Activated CD8-positive, alpha-beta memory T cell treated with anti-CD3 and anti-CD28 coated beads, Interleukin-2, amount 50 U/mL, for 1 hour (primary cell): ENCODE measurements around the gene ZDHHC11B.
"Not testable (repeated sequence)": the region's sequence is repeated elsewhere in the genome, so short reads cannot be mapped to it uniquely, and the experiment has no call there.

Experiments used
- DNase-seq: peaks from one replicate; pipeline ENCODE4 v3.0.0-alpha.2; 2020; ENCODE audit errors: extremely low read depth

ZDHHC11B gene

DNA sequence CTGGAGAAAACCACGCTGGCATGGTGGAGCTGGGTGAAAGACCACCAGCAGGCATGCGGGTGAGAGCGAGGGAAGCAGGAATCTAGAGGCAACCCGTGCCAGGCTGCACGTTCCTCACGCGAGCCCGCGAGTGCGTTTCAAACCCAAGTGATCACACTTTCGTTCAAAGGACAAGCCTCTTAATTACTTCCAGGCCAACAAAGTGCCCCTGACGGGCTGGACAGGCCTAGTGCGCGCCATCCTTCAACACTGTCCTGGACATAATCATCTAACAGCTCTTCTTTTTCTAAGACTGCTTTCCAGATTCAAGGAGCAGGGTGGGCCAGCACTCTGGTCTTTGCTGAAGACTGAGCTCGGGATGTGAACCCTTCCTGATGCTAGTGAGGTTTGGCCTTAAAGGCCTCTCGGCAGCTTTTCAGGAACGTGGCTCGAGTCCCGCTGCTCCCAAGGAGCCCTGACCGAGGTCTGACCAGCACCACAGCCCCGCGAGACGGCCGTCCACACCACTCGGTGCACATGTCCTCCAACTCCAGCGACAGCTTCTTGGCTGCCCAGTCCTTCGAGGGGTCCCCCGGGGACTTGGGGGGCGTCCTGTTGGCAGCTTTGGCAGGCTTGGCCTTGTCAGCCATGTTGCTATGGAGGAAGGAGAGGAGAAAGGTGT, 14.9 kb downstream of the ZDHHC11B start:
- DNase-seq, result not testable (repeated sequence)

DNA sequence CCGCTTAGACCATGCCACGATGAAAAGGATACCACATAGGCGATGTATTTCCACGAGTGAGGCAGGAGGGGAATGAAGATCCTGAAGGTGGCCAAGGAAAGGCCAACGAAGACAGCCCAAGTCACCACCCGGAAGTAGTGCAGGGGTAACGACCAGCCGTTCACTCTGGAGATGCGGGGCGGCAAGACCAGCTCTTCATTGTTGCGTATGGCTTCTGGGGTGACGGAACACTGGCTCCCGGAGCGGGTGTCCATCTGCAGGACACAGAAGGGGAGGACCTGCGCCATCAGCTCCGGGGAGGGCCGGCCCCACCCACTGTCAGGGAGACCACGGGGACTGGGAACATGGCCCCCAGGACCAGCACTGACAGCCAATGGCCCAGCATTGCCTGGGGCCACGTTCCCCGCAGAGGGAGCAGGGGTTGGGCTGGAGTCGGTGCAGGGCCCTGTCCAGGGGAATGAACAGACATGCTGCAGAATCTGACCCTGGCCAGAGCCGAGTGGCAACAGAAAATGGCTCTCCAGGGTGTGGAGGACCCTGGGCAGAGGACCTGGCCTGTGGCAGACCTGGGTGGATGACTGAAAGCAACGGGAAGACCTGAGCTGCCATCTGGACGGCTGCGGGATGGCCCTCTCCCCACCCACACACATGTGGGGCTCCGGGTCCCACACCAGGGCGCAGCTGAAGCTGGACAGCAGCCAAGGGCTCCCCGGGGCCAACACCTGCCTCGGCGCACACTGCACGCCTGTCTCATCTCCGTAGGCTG, 17.7 kb downstream of the ZDHHC11B start:
- DNase-seq, result no peak

GRCh38 chr5:765948-766631, 18.4 kb downstream of the ZDHHC11B start:
- DNase-seq, result no peak

GRCh38 chr5:763998-764781, 20.3 kb downstream of the ZDHHC11B start:
- no peak for DNase-seq

- no peak for DNase-seq
Observed at GRCh38 chr5:763397-763796, 21.1 kb downstream of the ZDHHC11B start.

- DNase-seq, result not testable (repeated sequence)
Observed at GRCh38 chr5:762996-763395, 21.5 kb downstream of the ZDHHC11B start.

DNA sequence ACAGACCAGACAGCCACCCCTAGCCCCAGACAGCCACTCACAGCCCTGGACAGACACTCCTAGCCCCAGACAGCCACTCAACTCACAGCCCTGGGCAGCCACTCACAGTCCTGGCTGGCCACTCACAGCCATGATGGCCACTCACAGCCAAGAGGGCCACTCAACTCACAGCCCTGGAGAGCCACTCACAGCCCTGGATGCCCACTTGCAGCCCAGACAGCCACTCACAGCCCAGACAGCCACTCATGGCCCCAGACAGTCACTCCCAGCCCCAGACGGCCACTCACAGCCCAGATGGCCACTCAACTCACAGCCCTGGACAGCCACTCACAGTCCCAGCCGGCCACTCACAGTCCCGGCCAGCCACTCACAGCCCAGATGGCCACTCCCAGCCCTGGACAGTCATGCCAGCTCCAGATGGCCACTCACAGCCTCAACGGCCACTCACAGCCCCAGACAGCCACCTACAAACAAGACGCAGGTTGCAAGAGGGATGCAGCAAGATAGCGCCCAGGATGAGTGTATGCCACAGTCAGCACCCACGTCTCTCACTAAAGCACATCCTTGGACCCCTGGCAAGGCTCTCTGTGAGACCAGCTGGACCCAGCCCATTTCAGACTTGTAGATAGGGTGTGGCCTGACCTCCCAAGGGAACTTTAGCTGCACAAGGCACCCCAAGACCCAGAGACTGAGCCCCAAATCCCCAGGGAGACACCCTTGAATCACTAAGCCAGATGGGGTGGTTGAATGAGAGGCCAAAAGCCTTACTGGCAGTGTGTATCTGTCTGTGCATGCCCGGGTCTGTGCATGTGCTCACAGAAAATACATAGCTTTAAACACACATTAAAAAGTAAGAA, 22.4 kb downstream of the ZDHHC11B start:
- DNase-seq, result no peak

- DNase-seq, result no peak
Observed at GRCh38 chr5:761059-761771, 23.3 kb downstream of the ZDHHC11B start.

- DNase-seq, result no peak
Observed at GRCh38 chr5:760363-761058, 24.0 kb downstream of the ZDHHC11B start.

- no peak for DNase-seq
Observed at GRCh38 chr5:759781-760362, 24.7 kb downstream of the ZDHHC11B start.

DNA sequence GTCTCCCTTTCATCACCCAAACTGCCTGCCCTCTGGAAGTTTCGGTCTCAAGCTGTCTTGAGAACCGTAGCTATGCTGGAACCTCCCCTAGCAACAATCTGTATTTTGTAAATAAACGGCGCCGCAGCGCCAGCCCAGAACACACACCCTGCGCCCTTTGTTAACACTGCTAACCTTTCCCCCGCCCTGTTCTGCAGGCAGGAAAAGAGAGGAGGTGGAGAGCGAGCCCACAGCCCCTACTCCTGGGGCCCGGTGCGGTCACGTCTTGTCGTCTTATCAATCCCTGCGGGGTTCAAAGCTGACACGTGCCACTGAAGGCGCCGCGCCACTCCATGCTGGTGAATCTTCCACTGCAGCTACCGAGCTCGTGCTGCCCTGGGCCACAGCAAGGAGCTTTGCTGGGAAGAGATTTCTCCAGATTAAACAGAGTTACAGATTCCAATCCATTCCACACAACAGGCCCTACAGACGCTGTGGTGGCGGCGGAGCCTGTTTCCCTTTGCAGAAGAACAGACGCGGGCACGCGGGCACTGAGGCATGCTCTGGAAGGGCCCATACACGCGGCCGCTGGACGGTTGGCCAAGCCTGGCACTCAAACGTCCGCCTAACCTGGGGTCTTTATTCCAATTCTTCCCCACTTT, 25.3 kb downstream of the ZDHHC11B start:
- DNase-seq, result peak; percentile 16

- DNase-seq, result no peak
Observed at GRCh38 chr5:758698-759053, 25.9 kb downstream of the ZDHHC11B start.

DNA sequence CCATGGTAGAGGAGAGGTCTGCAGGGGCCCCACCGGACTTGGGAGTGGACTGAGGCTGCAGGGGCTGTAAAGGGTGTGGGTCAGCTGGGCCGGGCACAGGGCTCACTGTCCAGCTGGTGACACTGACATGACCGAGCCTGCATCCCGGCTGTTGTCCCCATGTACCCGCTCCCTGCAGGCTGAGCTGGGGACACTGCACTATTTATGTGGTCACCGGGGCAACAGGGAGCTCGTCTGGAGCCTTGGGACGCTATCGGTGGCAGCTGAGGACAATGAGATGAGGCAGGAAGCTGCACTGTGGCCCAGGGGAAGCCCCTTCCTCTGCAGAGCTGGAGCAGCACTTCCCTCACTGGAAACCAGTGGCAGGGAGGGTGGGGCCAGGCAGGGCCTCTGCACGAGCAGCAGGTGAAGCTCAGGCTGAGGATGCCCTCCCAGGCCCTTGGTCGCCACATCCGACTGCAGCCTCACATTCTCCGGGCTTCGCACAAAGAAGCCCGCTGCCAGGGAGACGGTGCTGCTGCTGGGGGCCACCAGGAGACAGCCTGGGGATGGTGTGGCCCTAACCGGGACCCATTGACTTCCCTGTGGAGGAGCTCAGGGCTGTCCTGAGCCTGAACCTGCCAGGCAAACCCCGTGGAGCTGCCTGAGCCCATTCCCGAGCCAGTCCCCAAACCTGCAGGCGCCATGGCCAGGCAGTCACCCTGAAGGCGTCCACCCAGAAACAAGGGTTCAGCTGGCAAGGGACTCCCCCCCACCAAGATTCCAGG, 26.4 kb downstream of the ZDHHC11B start:
- DNase-seq, result no peak

DNA sequence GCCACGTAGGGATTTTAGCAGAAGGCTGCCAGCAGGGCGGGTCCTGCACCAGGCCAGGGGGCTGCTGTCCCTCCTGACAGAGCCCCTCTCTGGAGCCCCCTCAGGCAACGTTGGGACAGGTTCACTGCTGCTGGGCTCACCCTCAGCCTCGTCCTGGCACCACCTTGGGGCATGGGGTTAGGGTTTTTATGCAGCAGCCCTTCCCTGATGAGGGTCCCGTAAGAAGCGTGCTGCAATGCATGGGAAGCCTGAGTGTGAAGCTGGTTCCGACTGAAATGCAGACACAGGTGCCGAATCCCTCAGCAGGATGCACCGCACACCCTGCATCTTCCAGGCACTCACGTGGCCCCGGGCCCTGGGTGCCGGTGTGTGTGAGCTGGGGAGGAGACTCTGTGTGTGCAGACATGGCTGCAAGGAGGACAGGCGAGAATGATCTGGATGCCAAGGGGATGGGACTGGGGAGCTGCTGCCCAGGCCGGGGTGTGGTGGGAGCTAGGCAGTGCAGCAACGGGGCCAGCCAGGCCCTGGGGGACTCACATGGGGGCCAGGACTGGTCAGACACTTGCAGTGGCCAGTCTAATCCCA, 27.1 kb downstream of the ZDHHC11B start:
- no peak for DNase-seq

- no peak for DNase-seq
Observed at GRCh38 chr5:756865-757345, 27.6 kb downstream of the ZDHHC11B start.

GRCh38 chr5:756171-756570, 28.4 kb downstream of the ZDHHC11B start:
- DNase-seq, result no peak

GRCh38 chr5:754143-754632, 30.3 kb downstream of the ZDHHC11B start:
- DNase-seq, result not testable (repeated sequence)
